ENCODE measurements around the gene CSNK1A1L.

CSNK1A1L gene

DNA sequence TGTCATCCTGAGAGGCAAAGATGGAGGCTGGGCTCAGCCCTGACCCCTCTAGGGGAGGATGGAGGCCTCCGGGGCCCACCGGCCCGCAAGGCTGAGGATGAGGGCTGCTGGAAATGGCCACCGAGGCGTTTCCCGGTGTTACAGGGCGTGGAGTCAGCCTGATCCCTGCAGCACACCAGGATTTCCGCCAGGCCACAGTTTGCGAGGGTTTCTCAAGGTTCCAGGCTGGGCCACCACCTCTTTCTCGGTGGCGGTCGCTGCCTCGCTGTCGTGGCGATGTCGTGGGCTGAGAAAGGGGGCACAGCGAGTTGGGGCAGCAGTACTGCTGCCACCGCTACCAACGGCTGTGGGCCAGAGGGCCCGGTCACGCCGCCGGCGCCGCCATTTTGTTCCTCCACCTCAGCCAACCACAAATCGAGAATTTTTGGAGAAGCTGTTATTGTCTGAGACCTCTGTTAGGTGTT lies at the start of gene CSNK1A1L:
TSS of gene CSNK1A1L (minus strand) at position 414 of the 464 bp plus-strand sequence. CDS start at position 6, 408 bp downstream.
- Histone ChIP-seq H3K27me3 (ENCODE audit: low read depth) (0 out of 2 replicates have a peak, but pooled peaks cover 3% of the 10 kb centered on the region), H3K36me3 (replicated peaks) (no peaks in the 10 kb centered on the region), H3K4me3 (no peak within 1 kb of the TSS), H3K4me1 (no peaks in the 10 kb centered on the region), H3K9me3 (no peaks in the 10 kb centered on the region)
- DNase-seq (ENCODE audit: low spot score in 2 of 2), result no peak
- in situ Hi-C loops (cut with MboI; ENCODE audit: low sequenced_read_pairs), result no loop called here

- H3K4me3 ChIP-seq, result no peak overlapping the region
- no peaks in the 10 kb centered on the region for H3K9me3 ChIP-seq
- no peak for DNase-seq (ENCODE audit: low spot score in 2 of 2)
- no peaks in the 10 kb centered on the region for H3K36me3 ChIP-seq (replicated peaks)
- in situ Hi-C loops (cut with MboI; ENCODE audit: low sequenced_read_pairs), result no loop called here
- H3K27me3 ChIP-seq (ENCODE audit: low read depth), result no peaks in the 10 kb centered on the region
- H3K4me1 ChIP-seq, result no peaks in the 10 kb centered on the region
These were observed 43.9 kb upstream of the CSNK1A1L start for GRCh38 chr13:37149380-37149779.

GRCh38 chr13:37148501-37148900 lies 43.0 kb upstream of the CSNK1A1L start:
- no peak overlapping the region for H3K4me3 ChIP-seq
- no peaks in the 10 kb centered on the region for H3K36me3 ChIP-seq (replicated peaks)
- peak in 1 of 2 experiments; percentile 10 for DNase-seq (ENCODE audit: low spot score in 2 of 2)
- no peaks in the 10 kb centered on the region for H3K9me3 ChIP-seq
- no peaks in the 10 kb centered on the region for H3K4me1 ChIP-seq
- H3K27me3 ChIP-seq (ENCODE audit: low read depth), result no peaks in the 10 kb centered on the region
- in situ Hi-C loops (cut with MboI; ENCODE audit: low sequenced_read_pairs), result no loop called here

- no peak overlapping the region for H3K4me3 ChIP-seq
- H3K4me1 ChIP-seq, result no peaks in the 10 kb centered on the region
- H3K9me3 ChIP-seq, result no peaks in the 10 kb centered on the region
- no peak for DNase-seq (ENCODE audit: low spot score in 2 of 2)
- in situ Hi-C loops (cut with MboI; ENCODE audit: low sequenced_read_pairs), result no loop called here
- no peaks in the 10 kb centered on the region for H3K27me3 ChIP-seq (ENCODE audit: low read depth)
- no peaks in the 10 kb centered on the region for H3K36me3 ChIP-seq (replicated peaks)
These were observed 39.2 kb upstream of the CSNK1A1L start for GRCh38 chr13:37144661-37145060.

DNA sequence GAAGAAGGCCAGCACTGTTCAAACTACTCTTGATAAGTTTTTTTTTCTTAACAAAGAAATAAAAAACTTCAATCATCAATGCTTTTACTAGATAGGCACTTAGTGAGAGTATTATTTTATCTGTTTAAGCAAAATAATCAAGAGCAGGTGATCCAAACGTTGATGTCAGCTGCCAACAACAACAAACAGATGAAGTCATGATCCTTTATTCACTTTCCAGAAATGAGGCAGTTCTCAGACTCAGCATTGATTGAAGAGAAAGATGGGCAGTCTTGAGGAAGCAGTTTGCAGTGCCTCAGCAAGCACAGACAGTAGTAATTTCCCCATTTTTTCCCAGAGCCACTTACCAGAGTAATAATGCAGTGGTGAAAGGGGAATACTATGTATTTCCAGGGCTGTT lies 38.4 kb upstream of the CSNK1A1L start:
- no peak overlapping the region for H3K4me3 ChIP-seq
- no peaks in the 10 kb centered on the region for H3K9me3 ChIP-seq
- in situ Hi-C loops (cut with MboI; ENCODE audit: low sequenced_read_pairs), result no loop called here
- no peaks in the 10 kb centered on the region for H3K4me1 ChIP-seq
- no peak for DNase-seq (ENCODE audit: low spot score in 2 of 2)
- no peaks in the 10 kb centered on the region for H3K36me3 ChIP-seq (replicated peaks)
- no peaks in the 10 kb centered on the region for H3K27me3 ChIP-seq (ENCODE audit: low read depth)

GRCh38 chr13:37142877-37143276 lies 37.4 kb upstream of the CSNK1A1L start:
- no peaks in the 10 kb centered on the region for H3K27me3 ChIP-seq (ENCODE audit: low read depth)
- no peaks in the 10 kb centered on the region for H3K36me3 ChIP-seq (replicated peaks)
- in situ Hi-C loops (cut with MboI; ENCODE audit: low sequenced_read_pairs), result no loop called here
- no peak overlapping the region for H3K4me3 ChIP-seq
- H3K4me1 ChIP-seq, result no peaks in the 10 kb centered on the region
- no peaks in the 10 kb centered on the region for H3K9me3 ChIP-seq
- DNase-seq (ENCODE audit: low spot score in 2 of 2), result no peak

GRCh38 chr13:37141011-37141410 lies 35.5 kb upstream of the CSNK1A1L start:
- no peak overlapping the region for H3K4me3 ChIP-seq
- no peaks in the 10 kb centered on the region for H3K4me1 ChIP-seq
- in situ Hi-C loops (cut with MboI; ENCODE audit: low sequenced_read_pairs), result no loop called here
- no peaks in the 10 kb centered on the region for H3K9me3 ChIP-seq
- H3K27me3 ChIP-seq (ENCODE audit: low read depth), result no peaks in the 10 kb centered on the region
- H3K36me3 ChIP-seq (replicated peaks), result no peaks in the 10 kb centered on the region
- no peak for DNase-seq (ENCODE audit: low spot score in 2 of 2)

GRCh38 chr13:37139356-37139755 lies 33.9 kb upstream of the CSNK1A1L start:
- in situ Hi-C loops (cut with MboI; ENCODE audit: low sequenced_read_pairs), result no loop called here
- Histone ChIP-seq H3K27me3 (ENCODE audit: low read depth) (no peaks in the 10 kb centered on the region), H3K36me3 (replicated peaks) (no peaks in the 10 kb centered on the region), H3K4me1 (no peaks in the 10 kb centered on the region), H3K9me3 (no peaks in the 10 kb centered on the region), H3K4me3 (no peak overlapping the region)
- DNase-seq (ENCODE audit: low spot score in 2 of 2), result no peak

GRCh38 chr13:37138926-37139325 lies 33.5 kb upstream of the CSNK1A1L start:
- in situ Hi-C loops (cut with MboI; ENCODE audit: low sequenced_read_pairs), result no loop called here
- Histone ChIP-seq H3K4me3 (no peak overlapping the region), H3K27me3 (ENCODE audit: low read depth) (no peaks in the 10 kb centered on the region), H3K4me1 (no peaks in the 10 kb centered on the region), H3K9me3 (no peaks in the 10 kb centered on the region), H3K36me3 (replicated peaks) (no peaks in the 10 kb centered on the region)
- no peak for DNase-seq (ENCODE audit: low spot score in 2 of 2)

GRCh38 chr13:37138169-37138568 lies 32.7 kb upstream of the CSNK1A1L start:
- Histone ChIP-seq H3K27me3 (ENCODE audit: low read depth) (no peaks in the 10 kb centered on the region), H3K4me3 (no peak overlapping the region), H3K4me1 (no peaks in the 10 kb centered on the region), H3K36me3 (replicated peaks) (no peaks in the 10 kb centered on the region), H3K9me3 (no peaks in the 10 kb centered on the region)
- peak in 1 of 2 experiments; percentile 13 for DNase-seq (ENCODE audit: low spot score in 2 of 2)
- in situ Hi-C loops (cut with MboI; ENCODE audit: low sequenced_read_pairs), result no loop called here

GRCh38 chr13:37136633-37137032 lies 31.2 kb upstream of the CSNK1A1L start:
- H3K4me3 ChIP-seq, result no peak overlapping the region
- no peaks in the 10 kb centered on the region for H3K4me1 ChIP-seq
- no peak for DNase-seq (ENCODE audit: low spot score in 2 of 2)
- no peaks in the 10 kb centered on the region for H3K27me3 ChIP-seq (ENCODE audit: low read depth)
- in situ Hi-C loops (cut with MboI; ENCODE audit: low sequenced_read_pairs), result no loop called here
- H3K9me3 ChIP-seq, result no peaks in the 10 kb centered on the region
- H3K36me3 ChIP-seq (replicated peaks), result no peaks in the 10 kb centered on the region

- in situ Hi-C loops (cut with MboI; ENCODE audit: low sequenced_read_pairs), result no loop called here
- H3K9me3 ChIP-seq, result no peaks in the 10 kb centered on the region
These were observed 30.7 kb upstream of the CSNK1A1L start for GRCh38 chr13:37136187-37136586.

DNA sequence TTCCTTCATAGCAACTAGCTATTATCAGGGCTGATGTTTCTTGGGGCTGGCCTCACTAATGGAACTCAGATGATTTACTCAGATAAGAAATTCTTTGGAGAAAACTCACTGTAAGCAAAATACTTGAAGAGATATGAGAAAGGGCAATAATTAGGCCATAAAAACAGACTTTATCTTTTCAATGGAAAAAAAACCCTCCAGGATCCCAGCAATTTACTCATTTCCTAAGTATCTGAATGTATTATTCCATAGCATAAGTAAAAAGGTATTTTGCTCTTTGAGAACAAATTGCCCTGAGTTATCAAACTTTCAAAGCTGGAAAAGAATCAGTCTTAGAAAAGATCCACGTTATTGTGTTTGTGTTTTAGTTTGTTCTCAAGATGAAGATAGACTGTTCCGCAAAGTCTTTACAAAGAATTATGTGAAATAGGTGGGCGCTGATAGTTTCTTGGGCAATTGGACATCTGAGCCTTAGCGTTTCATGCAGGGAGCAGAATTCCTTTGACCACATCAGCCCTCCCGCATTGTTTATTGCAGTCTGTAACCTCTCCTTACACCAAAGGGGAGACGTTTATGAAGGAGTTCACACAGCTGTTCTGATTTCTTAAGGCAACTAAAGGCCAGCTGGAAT lies 29.1 kb upstream of the CSNK1A1L start:
- H3K9me3 ChIP-seq, result no peaks in the 10 kb centered on the region
- H3K4me1 ChIP-seq, result no peaks in the 10 kb centered on the region
- H3K36me3 ChIP-seq (replicated peaks), result no peaks in the 10 kb centered on the region
- in situ Hi-C loops (cut with MboI; ENCODE audit: low sequenced_read_pairs), result no loop called here
- no peak overlapping the region for H3K4me3 ChIP-seq
- no peak for DNase-seq (ENCODE audit: low spot score in 2 of 2)
- H3K27me3 ChIP-seq (ENCODE audit: low read depth), result no peaks in the 10 kb centered on the region

More at GRCh38 chr13:37136187-37136586, 30.7 kb upstream of the CSNK1A1L start:
- Histone ChIP-seq H3K4me1 (no peaks in the 10 kb centered on the region), H3K4me3 (no peak overlapping the region), H3K27me3 (ENCODE audit: low read depth) (no peaks in the 10 kb centered on the region), H3K36me3 (replicated peaks) (no peaks in the 10 kb centered on the region)
- DNase-seq (ENCODE audit: low spot score in 2 of 2), result no peak

- Histone ChIP-seq H3K36me3 (replicated peaks) (no peaks in the 10 kb centered on the region), H3K4me1 (no peaks in the 10 kb centered on the region), H3K4me3 (no peak overlapping the region), H3K9me3 (no peaks in the 10 kb centered on the region), H3K27me3 (ENCODE audit: low read depth) (no peaks in the 10 kb centered on the region)
- no peak for DNase-seq (ENCODE audit: low spot score in 2 of 2)
- in situ Hi-C loops (cut with MboI; ENCODE audit: low sequenced_read_pairs), result no loop called here
These were observed 26.7 kb upstream of the CSNK1A1L start for GRCh38 chr13:37132211-37132610.

- H3K36me3 ChIP-seq (replicated peaks), result no peaks in the 10 kb centered on the region
- in situ Hi-C loops (cut with MboI; ENCODE audit: low sequenced_read_pairs), result no loop called here
- no peaks in the 10 kb centered on the region for H3K9me3 ChIP-seq
- no peak for DNase-seq (ENCODE audit: low spot score in 2 of 2)
- H3K4me1 ChIP-seq, result no peaks in the 10 kb centered on the region
- no peak overlapping the region for H3K4me3 ChIP-seq
- no peaks in the 10 kb centered on the region for H3K27me3 ChIP-seq (ENCODE audit: low read depth)
These were observed 25.6 kb upstream of the CSNK1A1L start for GRCh38 chr13:37131092-37131491.
